ENCODE results near the gene AKR1C4. TPM values are rescaled to one million over a fixed set of nuclear protein-coding genes. Genes with fewer than 3 reads are reported as not detected.

Gene AKR1C4
- total RNA-seq, 1 donor from 2014 or later: not detected

DNA sequence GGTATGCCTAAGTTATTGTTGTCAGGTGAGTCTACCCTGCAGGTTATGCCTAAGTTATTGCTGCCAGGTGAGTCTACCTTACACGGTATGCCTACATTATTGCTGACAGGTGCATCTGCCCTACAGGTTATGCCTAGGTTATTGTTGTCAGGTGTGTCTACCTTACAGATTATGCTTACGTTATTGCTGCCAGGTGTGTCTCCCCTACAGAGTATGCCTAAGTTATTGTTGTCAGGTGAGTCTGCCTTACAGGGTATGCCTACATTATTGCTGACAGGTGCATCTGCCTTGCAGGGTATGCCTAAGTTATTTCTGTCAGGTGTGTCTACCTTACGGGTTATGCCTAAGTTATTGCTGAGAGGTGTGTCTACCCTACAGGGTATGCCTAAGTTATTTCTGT lies 64.2 kb downstream of the AKR1C4 start:
- Mint-ChIP-seq H3K27ac (ENCODE audit: unreplicated experiment) (no peak overlapping the region), H3K4me1 (no peaks in the 10 kb centered on the region), H3K36me3 (ENCODE audit: low read depth) (no peaks in the 10 kb centered on the region), H3K27me3 (ENCODE audit: low read depth) (no peaks in the 10 kb centered on the region), H3K4me3 (no peak overlapping the region), H3K9me3 (peaks cover 11% of the 10 kb centered on the region)
- TF ChIP-seq, protein P1, sequence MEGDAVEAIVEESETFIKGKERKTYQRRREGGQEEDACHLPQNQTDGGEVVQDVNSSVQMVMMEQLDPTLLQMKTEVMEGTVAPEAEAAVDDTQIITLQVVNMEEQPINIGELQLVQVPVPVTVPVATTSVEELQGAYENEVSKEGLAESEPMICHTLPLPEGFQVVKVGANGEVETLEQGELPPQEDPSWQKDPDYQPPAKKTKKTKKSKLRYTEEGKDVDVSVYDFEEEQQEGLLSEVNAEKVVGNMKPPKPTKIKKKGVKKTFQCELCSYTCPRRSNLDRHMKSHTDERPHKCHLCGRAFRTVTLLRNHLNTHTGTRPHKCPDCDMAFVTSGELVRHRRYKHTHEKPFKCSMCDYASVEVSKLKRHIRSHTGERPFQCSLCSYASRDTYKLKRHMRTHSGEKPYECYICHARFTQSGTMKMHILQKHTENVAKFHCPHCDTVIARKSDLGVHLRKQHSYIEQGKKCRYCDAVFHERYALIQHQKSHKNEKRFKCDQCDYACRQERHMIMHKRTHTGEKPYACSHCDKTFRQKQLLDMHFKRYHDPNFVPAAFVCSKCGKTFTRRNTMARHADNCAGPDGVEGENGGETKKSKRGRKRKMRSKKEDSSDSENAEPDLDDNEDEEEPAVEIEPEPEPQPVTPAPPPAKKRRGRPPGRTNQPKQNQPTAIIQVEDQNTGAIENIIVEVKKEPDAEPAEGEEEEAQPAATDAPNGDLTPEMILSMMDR (conservative IDR thresholded peaks at IDR 0.05): no peak
- no peak for DNase-seq (ENCODE audit: low read depth, low spot score)

DNA sequence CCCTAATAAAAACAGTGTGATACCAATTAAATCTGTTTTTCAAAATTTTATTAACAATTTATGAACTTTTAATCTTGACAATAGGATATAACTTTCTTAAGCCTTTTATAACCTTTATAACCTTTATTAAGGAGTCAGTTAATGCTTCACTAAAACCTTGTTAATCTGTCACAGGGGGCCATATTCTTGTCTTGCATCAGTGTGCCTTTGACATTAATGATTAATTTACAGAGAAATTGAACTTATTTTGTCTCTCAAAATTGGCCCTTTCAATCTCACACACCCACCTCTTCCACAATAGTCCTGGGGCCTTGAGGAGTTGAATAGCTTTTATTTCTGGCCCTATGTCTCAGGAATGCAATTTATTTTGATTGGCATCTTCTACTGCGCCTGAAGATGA lies 68.5 kb downstream of the AKR1C4 start:
- Mint-ChIP-seq H3K27ac (ENCODE audit: unreplicated experiment) (no peak overlapping the region), H3K9me3 (peaks cover 14% of the 10 kb centered on the region), H3K36me3 (ENCODE audit: low read depth) (peaks cover 3% of the 10 kb centered on the region), H3K4me1 (no peaks in the 10 kb centered on the region), H3K27me3 (ENCODE audit: low read depth) (no peaks in the 10 kb centered on the region), H3K4me3 (no peak overlapping the region)
- no peak for DNase-seq (ENCODE audit: low read depth, low spot score)
- TF ChIP-seq, protein P1 (conservative IDR thresholded peaks at IDR 0.05): no peak

DNA sequence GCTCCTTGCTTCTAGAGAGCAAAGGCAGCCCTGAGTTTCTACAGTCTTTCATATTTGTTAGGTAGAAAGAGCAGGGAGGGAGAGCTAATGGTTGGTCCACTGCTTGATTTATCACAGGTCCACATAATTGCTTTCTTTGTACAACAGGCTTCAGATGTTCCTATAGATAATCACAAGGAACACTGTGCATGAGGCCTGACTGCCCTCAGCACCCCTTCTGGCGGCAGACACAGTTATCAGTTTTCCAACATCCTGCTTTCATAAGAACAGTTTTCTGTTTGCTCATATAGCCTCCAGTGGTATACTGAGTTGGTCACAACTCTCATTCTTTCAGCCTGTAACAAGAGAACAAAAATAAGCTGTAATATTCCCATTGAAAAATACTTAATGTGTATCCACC lies 69.7 kb downstream of the AKR1C4 start:
- Mint-ChIP-seq H3K27ac (ENCODE audit: unreplicated experiment) (no peak overlapping the region), H3K9me3 (peaks cover 14% of the 10 kb centered on the region), H3K27me3 (ENCODE audit: low read depth) (no peaks in the 10 kb centered on the region), H3K4me3 (no peak overlapping the region), H3K4me1 (no peaks in the 10 kb centered on the region), H3K36me3 (ENCODE audit: low read depth) (peaks cover 3% of the 10 kb centered on the region)
- TF ChIP-seq, protein P1 (conservative IDR thresholded peaks at IDR 0.05): no peak
- DNase-seq (ENCODE audit: low read depth, low spot score): no peak

DNA sequence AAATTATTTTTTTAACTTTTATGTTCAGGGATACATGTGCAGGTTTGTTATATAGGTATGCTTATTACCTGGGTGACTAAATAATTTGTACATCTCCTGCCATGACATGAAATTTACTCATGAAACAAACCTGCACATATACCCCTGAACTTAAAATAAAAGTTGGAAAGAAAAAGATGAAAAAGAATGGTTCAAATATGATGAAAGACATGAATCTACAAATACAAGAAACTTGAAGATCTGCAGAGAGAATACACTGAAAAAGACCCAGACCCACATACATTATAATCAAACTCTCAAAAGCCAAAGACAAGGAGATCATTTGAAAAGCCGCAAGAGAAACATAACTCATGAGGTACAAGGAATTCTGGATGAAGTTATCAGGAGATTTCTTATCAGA lies 70.2 kb downstream of the AKR1C4 start:
- H3K9me3 Mint-ChIP-seq: peaks cover 12% of the 10 kb centered on the region
- peaks cover 3% of the 10 kb centered on the region for H3K36me3 Mint-ChIP-seq (ENCODE audit: low read depth)
- TF ChIP-seq, protein P1 (conservative IDR thresholded peaks at IDR 0.05): no peak
- H3K4me3 Mint-ChIP-seq: no peak overlapping the region
- no peaks in the 10 kb centered on the region for H3K4me1 Mint-ChIP-seq
- H3K27ac Mint-ChIP-seq (ENCODE audit: unreplicated experiment): no peak overlapping the region
- no peak for DNase-seq (ENCODE audit: low read depth, low spot score)
- H3K27me3 Mint-ChIP-seq (ENCODE audit: low read depth): no peaks in the 10 kb centered on the region

DNA sequence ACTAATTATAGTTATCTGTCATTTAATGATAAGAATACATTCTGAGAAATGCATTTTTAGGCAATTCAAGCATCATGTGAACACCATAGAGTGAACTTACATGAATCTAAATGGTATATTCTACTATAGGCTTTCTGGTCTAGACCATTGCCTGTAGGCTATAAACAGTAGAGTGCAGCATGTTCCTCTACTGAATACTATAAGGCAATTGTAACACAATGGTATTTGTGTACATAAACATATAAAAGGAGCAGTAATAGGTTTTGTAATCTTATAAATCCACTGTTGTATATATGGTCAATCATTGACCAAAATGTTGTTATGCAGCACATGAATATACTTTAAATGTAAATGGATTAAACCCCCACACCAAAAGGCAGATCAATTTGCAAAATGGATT lies 71.6 kb downstream of the AKR1C4 start:
- no peak for DNase-seq (ENCODE audit: low read depth, low spot score)
- no peaks in the 10 kb centered on the region for H3K27me3 Mint-ChIP-seq (ENCODE audit: low read depth)
- TF ChIP-seq, protein P1 (conservative IDR thresholded peaks at IDR 0.05): no peak
- H3K9me3 Mint-ChIP-seq: peaks cover 12% of the 10 kb centered on the region
- no peaks in the 10 kb centered on the region for H3K4me1 Mint-ChIP-seq
- no peak overlapping the region for H3K4me3 Mint-ChIP-seq
- no peak overlapping the region for H3K27ac Mint-ChIP-seq (ENCODE audit: unreplicated experiment)
- peaks cover 3% of the 10 kb centered on the region for H3K36me3 Mint-ChIP-seq (ENCODE audit: low read depth)

Other genes starting within 250 kb of the AKR1C4 start
- 3.7 and 5.7 TPM in 2 replicates for gene AKR1C1, start 233.4 kb upstream of the AKR1C4 start, total RNA-seq
- 3.8 and 3.9 TPM in 2 replicates for gene AKR1C2, start 193.0 kb upstream of the AKR1C4 start, total RNA-seq
- 0.19 TPM in 1 of 2 replicates, not detected in the other for gene AKR1C3, start 102.4 kb upstream of the AKR1C4 start, total RNA-seq
- gene AKR1C8, start 11.7 kb upstream of the AKR1C4 start, total RNA-seq: not detected in 2 replicates
- not detected in 2 replicates for gene UCN3, start 168.1 kb downstream of the AKR1C4 start, total RNA-seq
- not detected in 2 replicates for gene TUBAL3, start 208.0 kb downstream of the AKR1C4 start, total RNA-seq
- 70.2 and 74.2 TPM in 2 replicates for gene NET1, start 215.7 kb downstream of the AKR1C4 start, total RNA-seq

Data from neural crest cell (in vitro differentiated cells).